ENCODE data around the gene RUNX1.

Gene RUNX1

DNA sequence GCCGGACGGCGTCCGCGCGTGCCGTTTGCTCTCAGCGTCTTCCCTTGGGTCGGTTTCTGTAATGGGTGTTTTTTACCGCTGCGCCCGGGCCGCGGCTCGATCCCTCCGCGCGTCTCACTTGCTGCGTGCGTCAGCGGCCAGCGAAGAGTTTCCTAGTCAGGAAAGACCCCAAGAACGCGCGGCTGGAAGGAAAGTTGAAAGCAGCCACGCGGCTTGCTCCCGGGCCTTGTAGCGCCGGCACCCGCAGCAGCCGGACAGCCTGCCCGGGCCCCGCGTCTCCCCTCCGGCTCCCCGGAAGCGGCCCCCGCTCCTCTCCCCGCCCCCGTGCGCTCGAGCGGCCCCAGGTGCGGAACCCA, 159.8 kb downstream of the RUNX1 start:
- peak overlapping the region; percentile 82 for H2BK120ac ChIP-seq (ENCODE audit: insufficient read depth, low read length, poor library complexity)
- H3K27ac ChIP-seq (ENCODE audit: low read depth, low read length) = peak overlapping the region; percentile 84
- peaks cover 37% of the 10 kb centered on the region for H3K79me1 ChIP-seq (ENCODE audit: low read length)
- H2BK12ac ChIP-seq (ENCODE audit: low read length) = peak overlapping the region; percentile 15
- no peak overlapping the region for H3K4ac ChIP-seq (ENCODE audit: low read depth, low read length)
- DNase-seq = peak; percentile 72 to 78
- H2AFZ ChIP-seq (ENCODE audit: insufficient read depth, low read length, poor library complexity) = peak overlapping the region; percentile 61
- peaks cover 22% of the 10 kb centered on the region for H3K79me2 ChIP-seq (ENCODE audit: control insufficient read depth, insufficient read depth, low read length, poor library complexity)
- no CpG with 5 or more reads among the region's 45 CpGs for WGBS (ENCODE audit: extremely low coverage, insufficient coverage, insufficient read length)
- peak overlapping the region; percentile 20 for H3K14ac ChIP-seq (ENCODE audit: low read length)
- H3K9me3 ChIP-seq (ENCODE audit: insufficient read depth, low read depth, low read length) = peaks cover 3% of the 10 kb centered on the region
- H3K18ac ChIP-seq (ENCODE audit: low read length) = peak overlapping the region; percentile 73
- no peak overlapping the region for H4K12ac ChIP-seq (ENCODE audit: low read depth, low read length)
- H3K36me3 ChIP-seq (ENCODE audit: control insufficient read depth in 1 of 2, insufficient read depth in 2 of 2, low read length in 2 of 2) = peaks cover 0 to 4% of the 10 kb centered on the region in 2 experiments
- peaks cover 4 to 11% of the 10 kb centered on the region in 2 experiments for H3K4me1 ChIP-seq (ENCODE audit: control insufficient read depth in 1 of 2, insufficient read depth in 2 of 2, low read length in 2 of 2)
- H3K9ac ChIP-seq (ENCODE audit: low read length) = peak overlapping the region; percentile 92
- H3K27me3 ChIP-seq (ENCODE audit: insufficient read depth, low read length) = peaks cover 9% of the 10 kb centered on the region
- H4K91ac ChIP-seq (ENCODE audit: low read depth, low read length) = peak overlapping the region; percentile 90
- peak overlapping the region; percentile 91 for H2BK5ac ChIP-seq (ENCODE audit: low read depth, low read length, poor library complexity)
- peak overlapping the region; percentile 75 for H4K8ac ChIP-seq (ENCODE audit: low read depth, low read length)
- peak overlapping the region; percentile 91 for H3K4me3 ChIP-seq (ENCODE audit: low read depth, low read length)
- no peak overlapping the region for H3K23ac ChIP-seq (ENCODE audit: low read length)
- no peak overlapping the region for H2AK5ac ChIP-seq (ENCODE audit: low read length)
- H3K4me2 ChIP-seq (ENCODE audit: low read length) = peak overlapping the region; percentile 99

DNA sequence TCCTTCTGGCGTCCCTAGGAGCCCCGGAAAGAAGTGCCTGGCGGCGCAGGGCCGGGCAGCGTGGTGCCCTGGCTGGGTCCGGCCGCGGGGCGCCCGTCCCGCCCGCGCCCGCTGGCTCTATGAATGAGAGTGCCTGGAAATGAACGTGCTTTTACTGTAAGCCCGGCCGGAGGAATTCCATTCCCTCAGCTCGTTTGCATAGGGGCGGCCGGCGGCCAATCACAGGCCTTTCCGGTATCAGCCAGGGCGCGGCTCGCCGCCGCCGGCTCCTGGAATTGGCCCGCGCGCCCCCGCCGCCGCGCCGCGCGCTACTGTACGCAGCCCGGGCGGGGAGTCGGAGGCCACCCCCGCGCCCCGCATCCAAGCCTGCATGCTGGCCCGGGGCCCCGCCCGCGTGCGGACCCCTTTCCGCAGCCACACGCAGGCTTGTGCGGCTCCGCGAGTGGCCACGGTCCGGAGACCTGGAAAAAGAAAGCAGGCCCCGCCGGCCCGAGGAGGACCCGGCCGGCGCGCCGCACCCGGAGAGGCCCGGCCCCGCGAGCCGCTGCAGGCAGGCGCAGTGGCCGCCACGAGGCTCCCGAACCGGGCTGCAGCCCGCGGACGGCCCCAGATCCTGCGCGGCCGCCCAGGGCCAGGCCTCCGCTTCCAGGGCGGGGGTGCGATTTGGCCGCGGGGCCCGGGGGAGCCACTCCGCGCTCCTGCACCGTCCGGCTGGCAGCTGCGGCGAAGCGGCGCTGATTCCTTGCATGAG, 160.4 kb downstream of the RUNX1 start:
- H3K36me3 ChIP-seq (ENCODE audit: control insufficient read depth in 1 of 2, insufficient read depth in 2 of 2, low read length in 2 of 2) = peaks cover 0 to 4% of the 10 kb centered on the region in 2 experiments
- WGBS (ENCODE audit: extremely low coverage, insufficient coverage, insufficient read length) = no CpG with 5 or more reads among the region's 96 CpGs
- H4K8ac ChIP-seq (ENCODE audit: low read depth, low read length) = peak overlapping the region; percentile 75
- H2BK120ac ChIP-seq (ENCODE audit: insufficient read depth, low read length, poor library complexity) = peak overlapping the region; percentile 82
- peak overlapping the region; percentile 91 for H2BK5ac ChIP-seq (ENCODE audit: low read depth, low read length, poor library complexity)
- peak; percentile 92 to 97 for DNase-seq
- H2AK5ac ChIP-seq (ENCODE audit: low read length) = no peak overlapping the region
- no peak overlapping the region for H3K23ac ChIP-seq (ENCODE audit: low read length)
- H2BK12ac ChIP-seq (ENCODE audit: low read length) = peak overlapping the region; percentile 15
- H3K18ac ChIP-seq (ENCODE audit: low read length) = peak overlapping the region; percentile 73
- peak overlapping the region; percentile 70 for H4K12ac ChIP-seq (ENCODE audit: low read depth, low read length)
- peak overlapping the region; percentile 90 for H4K91ac ChIP-seq (ENCODE audit: low read depth, low read length)
- H3K4me1 ChIP-seq (ENCODE audit: control insufficient read depth in 1 of 2, insufficient read depth in 2 of 2, low read length in 2 of 2) = peaks cover 4 to 11% of the 10 kb centered on the region in 2 experiments
- peak overlapping the region; percentile 99 for H3K4me2 ChIP-seq (ENCODE audit: low read length)
- H3K9ac ChIP-seq (ENCODE audit: low read length) = peak overlapping the region; percentile 92
- peaks cover 38% of the 10 kb centered on the region for H3K79me1 ChIP-seq (ENCODE audit: low read length)
- peaks cover 9% of the 10 kb centered on the region for H3K27me3 ChIP-seq (ENCODE audit: insufficient read depth, low read length)
- H3K27ac ChIP-seq (ENCODE audit: low read depth, low read length) = peak overlapping the region; percentile 84
- peak overlapping the region; percentile 20 for H3K14ac ChIP-seq (ENCODE audit: low read length)
- peaks cover 22% of the 10 kb centered on the region for H3K79me2 ChIP-seq (ENCODE audit: control insufficient read depth, insufficient read depth, low read length, poor library complexity)
- H3K4me3 ChIP-seq (ENCODE audit: low read depth, low read length) = peak overlapping the region; percentile 91
- peaks cover 3% of the 10 kb centered on the region for H3K9me3 ChIP-seq (ENCODE audit: insufficient read depth, low read depth, low read length)
- H2AFZ ChIP-seq (ENCODE audit: insufficient read depth, low read length, poor library complexity) = peak overlapping the region; percentile 38
- H3K4ac ChIP-seq (ENCODE audit: low read depth, low read length) = no peak overlapping the region

DNA sequence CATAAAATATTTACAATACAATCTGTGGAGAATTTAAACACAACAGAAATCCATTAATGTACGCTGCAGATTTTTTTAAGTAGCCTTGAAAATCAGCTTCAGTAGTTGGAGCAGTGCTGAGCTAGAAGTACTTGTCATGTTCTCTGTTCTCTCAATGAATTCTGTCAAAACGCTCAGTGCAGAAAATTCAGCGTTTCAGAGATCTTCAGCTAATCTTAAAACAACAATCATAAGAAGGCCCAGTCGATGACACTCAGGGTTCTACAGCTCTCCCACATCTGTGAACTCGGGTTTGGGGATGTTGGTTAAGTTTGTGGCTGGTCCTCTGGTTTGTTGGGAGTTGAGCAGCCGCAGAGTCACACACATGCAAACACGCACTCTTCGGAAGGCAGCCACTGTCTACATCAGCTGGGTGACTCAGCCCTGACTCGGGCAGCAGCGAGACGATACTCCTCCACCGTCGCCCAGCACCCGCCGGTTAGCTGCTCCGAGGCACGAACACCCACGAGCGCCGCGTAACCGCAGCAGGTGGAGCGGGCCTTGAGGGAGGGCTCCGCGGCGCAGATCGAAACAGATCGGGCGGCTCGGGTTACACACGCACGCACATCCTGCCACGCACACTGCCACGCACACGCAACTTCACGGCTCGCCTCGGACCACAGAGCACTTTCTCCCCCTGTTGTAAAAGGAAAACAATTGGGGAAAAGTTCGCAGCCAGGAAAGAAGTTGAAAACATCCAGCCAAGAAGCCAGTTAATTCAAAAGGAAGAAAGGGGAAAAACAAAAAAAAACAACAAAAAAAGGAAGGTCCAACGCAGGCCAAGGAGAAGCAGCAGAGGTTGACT, 161.2 kb downstream of the RUNX1 start:
- Histone ChIP-seq H2BK12ac (ENCODE audit: low read length) (no peak overlapping the region), H4K12ac (ENCODE audit: low read depth, low read length) (no peak overlapping the region), H3K36me3 (ENCODE audit: control insufficient read depth in 1 of 2, insufficient read depth in 2 of 2, low read length in 2 of 2) (peaks cover 0 to 4% of the 10 kb centered on the region in 2 experiments), H3K4me2 (ENCODE audit: low read length) (peak overlapping the region; percentile 82), H3K27me3 (ENCODE audit: insufficient read depth, low read length) (peaks cover 9% of the 10 kb centered on the region), H3K9ac (ENCODE audit: low read length) (peak overlapping the region; percentile 42), H3K4me3 (ENCODE audit: low read depth, low read length) (peak overlapping the region; percentile 88), H2AK5ac (ENCODE audit: low read length) (no peak overlapping the region), H3K79me2 (ENCODE audit: control insufficient read depth, insufficient read depth, low read length, poor library complexity) (peaks cover 22% of the 10 kb centered on the region), H2AFZ (ENCODE audit: insufficient read depth, low read length, poor library complexity) (peak overlapping the region; percentile 3), H3K23ac (ENCODE audit: low read length) (no peak overlapping the region), H3K9me3 (ENCODE audit: insufficient read depth, low read depth, low read length) (peaks cover 3% of the 10 kb centered on the region), H3K79me1 (ENCODE audit: low read length) (peaks cover 38% of the 10 kb centered on the region), H3K4me1 (ENCODE audit: control insufficient read depth in 1 of 2, insufficient read depth in 2 of 2, low read length in 2 of 2) (peaks cover 4 to 11% of the 10 kb centered on the region in 2 experiments), H4K8ac (ENCODE audit: low read depth, low read length) (peak overlapping the region; percentile 15), H3K18ac (ENCODE audit: low read length) (peak overlapping the region; percentile 86), H3K14ac (ENCODE audit: low read length) (peak overlapping the region; percentile 7), H3K4ac (ENCODE audit: low read depth, low read length) (peak overlapping the region; percentile 8), H2BK5ac (ENCODE audit: low read depth, low read length, poor library complexity) (peak overlapping the region; percentile 42), H2BK120ac (ENCODE audit: insufficient read depth, low read length, poor library complexity) (peak overlapping the region; percentile 23), H4K91ac (ENCODE audit: low read depth, low read length) (peak overlapping the region; percentile 31), H3K27ac (ENCODE audit: low read depth, low read length) (peak overlapping the region; percentile 75)
- WGBS (ENCODE audit: extremely low coverage, insufficient coverage, insufficient read length) = no CpG with 5 or more reads among the region's 40 CpGs
- DNase-seq = peak; percentile 89 to 91

DNA sequence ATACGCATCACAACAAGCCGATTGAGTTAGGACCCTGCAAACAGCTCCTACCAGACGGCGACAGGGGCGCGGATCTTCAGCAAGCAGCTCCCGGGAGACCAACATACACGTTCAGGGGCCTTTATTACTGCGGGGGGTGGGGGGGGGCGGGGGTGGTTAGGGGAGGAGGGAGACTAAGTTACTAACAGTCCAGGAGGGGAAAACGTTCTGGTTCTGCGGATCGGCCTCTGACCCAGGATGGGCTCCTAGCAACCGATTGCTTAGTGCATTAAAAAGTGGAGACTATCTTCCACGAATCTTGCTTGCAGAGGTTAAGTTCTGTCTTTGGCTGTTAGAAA, 162.0 kb downstream of the RUNX1 start:
- Histone ChIP-seq H3K27me3 (ENCODE audit: insufficient read depth, low read length) (peaks cover 9% of the 10 kb centered on the region), H2BK5ac (ENCODE audit: low read depth, low read length, poor library complexity) (peak overlapping the region; percentile 76), H3K9ac (ENCODE audit: low read length) (peak overlapping the region; percentile 98), H2AK5ac (ENCODE audit: low read length) (peak overlapping the region; percentile 94), H3K9me3 (ENCODE audit: insufficient read depth, low read depth, low read length) (peaks cover 3% of the 10 kb centered on the region), H2BK120ac (ENCODE audit: insufficient read depth, low read length, poor library complexity) (peak overlapping the region; percentile 96), H3K79me2 (ENCODE audit: control insufficient read depth, insufficient read depth, low read length, poor library complexity) (peaks cover 22% of the 10 kb centered on the region), H3K4me2 (ENCODE audit: low read length) (peak overlapping the region; percentile 82), H3K23ac (ENCODE audit: low read length) (peak overlapping the region; percentile 78), H3K14ac (ENCODE audit: low read length) (peak overlapping the region; percentile 100), H4K91ac (ENCODE audit: low read depth, low read length) (peak overlapping the region; percentile 96), H3K18ac (ENCODE audit: low read length) (peak overlapping the region; percentile 99), H3K79me1 (ENCODE audit: low read length) (peaks cover 38% of the 10 kb centered on the region), H3K27ac (ENCODE audit: low read depth, low read length) (peak overlapping the region; percentile 17), H3K36me3 (ENCODE audit: control insufficient read depth in 1 of 2, insufficient read depth in 2 of 2, low read length in 2 of 2) (peaks cover 0 to 4% of the 10 kb centered on the region in 2 experiments), H3K4me1 (ENCODE audit: control insufficient read depth in 1 of 2, insufficient read depth in 2 of 2, low read length in 2 of 2) (peaks cover 4 to 11% of the 10 kb centered on the region in 2 experiments), H3K4me3 (ENCODE audit: low read depth, low read length) (peak overlapping the region; percentile 100), H2BK12ac (ENCODE audit: low read length) (peak overlapping the region; percentile 42), H2AFZ (ENCODE audit: insufficient read depth, low read length, poor library complexity) (peak overlapping the region; percentile 98), H3K4ac (ENCODE audit: low read depth, low read length) (peak overlapping the region; percentile 100), H4K12ac (ENCODE audit: low read depth, low read length) (peak overlapping the region; percentile 77), H4K8ac (ENCODE audit: low read depth, low read length) (peak overlapping the region; percentile 90)
- DNase-seq = no peak
- WGBS (ENCODE audit: extremely low coverage, insufficient coverage, insufficient read length) = no CpG with 5 or more reads among the region's 15 CpGs
